HepG2 (cell line): ENCODE data around the gene HBEGF. TPM values are rescaled to one million over a fixed set of nuclear protein-coding genes. Genes with fewer than 3 reads are reported as not detected.
A peak's percentile ranks its signal among the peaks of the same experiment; 100 is the strongest.

Experiments used
- CSRNP1 ChIP-seq: sonication (generic); formaldehyde crosslinking; IDR thresholded peaks from 2 replicates; pipeline ENCODE4 v1.8.1; 2023; ENCODE audit warnings: mild to moderate bottlenecking, missing genetic modification reagents
- GATA4 ChIP-seq: sonication (generic); IDR thresholded peaks from 2 replicates; pipeline ENCODE4 v1.6.1; 2016; ENCODE audit warnings: antibody characterized with exemption, low read depth, borderline replicate concordance
- HDAC2 ChIP-seq: sonication (generic); formaldehyde crosslinking; IDR thresholded peaks from 2 replicates; pipeline ENCODE4 v1.4.0; 2020; ENCODE audit warnings: missing genetic modification reagents
- IRF2 ChIP-seq: IDR thresholded peaks from 2 replicates; pipeline ENCODE4 v1.6.1; 2018; ENCODE audit warnings: missing genetic modification reagents, missing compliant biosample characterization
- MED1 ChIP-seq: sonication (generic); formaldehyde crosslinking; IDR thresholded peaks from 2 replicates; pipeline ENCODE4 v1.4.0; 2020; ENCODE audit warnings: missing genetic modification reagents
- NCOA2 ChIP-seq: sonication (generic); formaldehyde crosslinking; IDR thresholded peaks from 2 replicates; pipeline ENCODE4 v1.8.0; 2022; ENCODE audit warnings: inconsistent platforms
- NFIB ChIP-seq: sonication (generic); formaldehyde crosslinking; IDR thresholded peaks from 2 replicates; pipeline ENCODE4 v1.9.0; 2021; ENCODE audit warnings: missing genetic modification reagents, mild to moderate bottlenecking, borderline replicate concordance
- NFKB2 ChIP-seq: sonication (generic); formaldehyde crosslinking; IDR thresholded peaks from 2 replicates; pipeline ENCODE4 v1.4.0; 2020; ENCODE audit warnings: missing genetic modification reagents, borderline replicate concordance
- POLR2G ChIP-seq: fragments of 200-400 bp; formaldehyde crosslinking; IDR thresholded peaks from 2 replicates; pipeline ENCODE4 v1.6.1; 2018; ENCODE audit warnings: mild to moderate bottlenecking, low read depth, low read length, moderate library complexity
- RARA ChIP-seq: IDR thresholded peaks from 2 replicates; pipeline ENCODE4 v1.6.1; 2016; ENCODE audit warnings: missing genetic modification reagents, missing compliant biosample characterization
- SMAD3 ChIP-seq: sonication (generic); formaldehyde crosslinking; IDR thresholded peaks from 2 replicates; pipeline ENCODE4 v1.4.0; 2020; ENCODE audit warnings: missing genetic modification reagents
- SOX5 ChIP-seq: IDR thresholded peaks from 2 replicates; pipeline ENCODE4 v1.6.1; 2016; ENCODE audit warnings: borderline replicate concordance
- TCF12 ChIP-seq, 2 experiments: fragments of 450-650 bp in 1 of 2; sonication (generic) in 1 of 2; formaldehyde crosslinking in 1 of 2; IDR thresholded peaks; 2 replicates each; pipeline versions ENCODE4 v1.6.1 to v1.8.0; 2017 to 2022; ENCODE audit warnings: antibody characterized with exemption in 1 of 2, mild to moderate bottlenecking in 1 of 2, missing genetic modification reagents in 1 of 2, moderate library complexity in 1 of 2
- TMF1 ChIP-seq: sonication (generic); formaldehyde crosslinking; IDR thresholded peaks from 2 replicates; pipeline ENCODE4 v1.8.1; 2022; ENCODE audit warnings: low read depth, missing genetic modification reagents
- TRIM24 ChIP-seq: sonication (generic); formaldehyde crosslinking; IDR thresholded peaks from 2 replicates; pipeline ENCODE4 v1.8.0; 2022; ENCODE audit warnings: mild to moderate bottlenecking, missing genetic modification reagents
- USF2 ChIP-seq, 2 experiments: sonication (generic) in 1 of 2; formaldehyde crosslinking in 1 of 2; IDR thresholded peaks; 2 replicates each; pipeline versions ENCODE4 v1.5.1 to v1.6.1; 2011 to 2020; ENCODE audit warnings: borderline replicate concordance in 1 of 2, low read depth in 1 of 2, low read length in 1 of 2, mild to moderate bottlenecking in 1 of 2, missing genetic modification reagents in 1 of 2, moderate library complexity in 1 of 2
- ZKSCAN8 ChIP-seq: IDR thresholded peaks from 2 replicates; pipeline ENCODE4 v1.6.1; 2016; ENCODE audit warnings: borderline replicate concordance, missing genetic modification reagents, missing compliant biosample characterization
- ZNF20 ChIP-seq: sonication (generic); formaldehyde crosslinking; IDR thresholded peaks from 2 replicates; pipeline ENCODE4 v1.4.0; 2020; ENCODE audit warnings: mild to moderate bottlenecking, moderate library complexity, missing genetic modification reagents
- ZNF331 ChIP-seq: sonication (generic); formaldehyde crosslinking; IDR thresholded peaks from 2 replicates; pipeline ENCODE4 v1.4.0; 2020; ENCODE audit warnings: missing genetic modification reagents
- ZNF441 ChIP-seq: sonication (generic); formaldehyde crosslinking; IDR thresholded peaks from 2 replicates; pipeline ENCODE4 v1.7.0; 2021; ENCODE audit warnings: missing genetic modification reagents, borderline replicate concordance
- ZNF543 ChIP-seq: sonication (generic); formaldehyde crosslinking; IDR thresholded peaks from 2 replicates; pipeline ENCODE4 v1.4.0; 2020; ENCODE audit warnings: mild to moderate bottlenecking, missing genetic modification reagents
- ZNF619 ChIP-seq: sonication (generic); formaldehyde crosslinking; IDR thresholded peaks from 2 replicates; pipeline ENCODE4 v1.4.0; 2020; ENCODE audit warnings: mild to moderate bottlenecking, missing genetic modification reagents
- ZNF770 ChIP-seq: sonication (generic); formaldehyde crosslinking; IDR thresholded peaks from 2 replicates; pipeline ENCODE4 v1.5.0; 2020; ENCODE audit warnings: mild to moderate bottlenecking, missing genetic modification reagents
- ZNF775 ChIP-seq: sonication (generic); formaldehyde crosslinking; IDR thresholded peaks from 2 replicates; pipeline ENCODE4 v1.4.0; 2020; ENCODE audit warnings: missing genetic modification reagents, mild to moderate bottlenecking, moderate library complexity, borderline replicate concordance
- ZNF782 ChIP-seq: sonication (generic); formaldehyde crosslinking; IDR thresholded peaks from 2 replicates; pipeline ENCODE4 v1.4.0; 2020; ENCODE audit warnings: missing genetic modification reagents, mild to moderate bottlenecking, borderline replicate concordance
- polyA plus RNA-seq, 8 experiments: library from polyadenylated mRNA; depleted of rRNA in 3 of 8; stranded (reverse) in 7 of 8; unstranded in 1 of 8; fragments of >200 nt; fragmentation: Illumina TruSeq in 4 of 8; extraction: Trizol in 4 of 8; gene quantifications; 2 replicates each; pipeline versions ENCODE4 v1.2.1 to v1.2.3, GENCODE V29; 2011 to 2016; ENCODE audit warnings: low read depth in 4 of 8, missing spikeins in 1 of 8, mixed read lengths in 1 of 8; ENCODE audit not compliant: insufficient read depth in 1 of 8
- total RNA-seq, 5 experiments: library from RNA; depleted of rRNA; stranded (reverse); fragments of >200 nt; fragmentation: Illumina TruSeq; extraction: Trizol; gene quantifications; 2 replicates each; pipeline ENCODE4 v1.2.3, GENCODE V29; 2016; ENCODE audit warnings: low read depth in 1 of 5

The HBEGF gene
- total and polyA plus RNA-seq, 2 of the 13 experiments (the other 11 are each of a cell fraction or from before 2014, with no cell fraction given): 1.7 to 5.0 TPM

- TF ChIP-seq NFIB (CRISPR knock-in tag) (no peak), ZNF20 (CRISPR knock-in tag) (no peak), CSRNP1 (CRISPR knock-in tag) (no peak), ZNF331 (CRISPR knock-in tag) (no peak), ZNF441 (CRISPR knock-in tag) (no peak), ZNF770 (CRISPR knock-in tag) (no peak), ZNF543 (CRISPR knock-in tag) (no peak), MED1 (CRISPR knock-in tag) (peak; percentile 21; the same call in 1 of the 2 replicates), IRF2 (CRISPR knock-in tag) (0 out of 2 replicates have a peak, but pooled peaks have one; percentile 20), SMAD3 (no peak), POLR2G (no peak), HDAC2 (CRISPR knock-in tag) (peak; percentile 17; the same call in 1 of the 2 replicates), TMF1 (CRISPR knock-in tag) (no peak), NCOA2 (CRISPR knock-in tag) (peak; percentile 66), GATA4 (peak; percentile 29; the same call in 1 of the 2 replicates), SOX5 (CRISPR knock-in tag) (peak; percentile 85; the same call in 1 of the 2 replicates), TRIM24 (no peak), ZNF782 (no peak), NFKB2 (CRISPR knock-in tag) (no peak), ZKSCAN8 (no peak), ZNF775 (CRISPR knock-in tag) (no peak), TCF12 (IDR thresholded peaks at IDR 0.05) (no peak), TCF12 (CRISPR knock-in tag; IDR thresholded peaks at IDR 0.05) (no peak), RARA (CRISPR knock-in tag) (peak; percentile 18; the same call in 1 of the 2 replicates), ZNF619 (CRISPR knock-in tag) (no peak), USF2 (IDR thresholded peaks at IDR 0.05; ENCODE audit: low read depth, low read length) (no peak), USF2 (CRISPR knock-in tag; IDR thresholded peaks at IDR 0.05; ENCODE audit: borderline replicate concordance) (no peak)
These were observed 53.1 kb downstream of the HBEGF start (continued) for GRCh38 chr5:140293091-140293848.
